DMS 273 (cell line): ENCODE measurements around the gene GNB1L.
"Not testable (repeated sequence)": the region's sequence is repeated elsewhere in the genome, so short reads cannot be mapped to it uniquely, and the experiment has no call there.

Experiments used
- DNase-seq: peaks from one replicate; lab custom pipeline; 2025; ENCODE audit not compliant: unreplicated experiment; lab: John Stamatoyannopoulos, UW

Gene GNB1L

GRCh38 chr22:19799322-19800190, 55.1 kb downstream of the GNB1L start:
- peak; percentile 85 for DNase-seq

GRCh38 chr22:19798891-19799293, 55.8 kb downstream of the GNB1L start:
- DNase-seq = peak; percentile 47

GRCh38 chr22:19798003-19798665, 56.5 kb downstream of the GNB1L start:
- no peak for DNase-seq

- DNase-seq = no peak
Measured at GRCh38 chr22:19797086-19798002, 57.3 kb downstream of the GNB1L start.

- DNase-seq = no peak
Measured at GRCh38 chr22:19796160-19796559, 58.5 kb downstream of the GNB1L start.

- no peak for DNase-seq
Measured at GRCh38 chr22:19795617-19796008, 59.1 kb downstream of the GNB1L start.

- DNase-seq = no peak
Measured at GRCh38 chr22:19793661-19794310, 60.9 kb downstream of the GNB1L start.

GRCh38 chr22:19793161-19793560, 61.5 kb downstream of the GNB1L start:
- DNase-seq = no peak

GRCh38 chr22:19792383-19792896, 62.2 kb downstream of the GNB1L start:
- not testable (repeated sequence) for DNase-seq

GRCh38 chr22:19791894-19792293, 62.8 kb downstream of the GNB1L start:
- no peak for DNase-seq

- no peak for DNase-seq
Measured at GRCh38 chr22:19791243-19791642, 63.4 kb downstream of the GNB1L start.

- DNase-seq = no peak
Measured at GRCh38 chr22:19789828-19790227, 64.8 kb downstream of the GNB1L start.

GRCh38 chr22:19789406-19789805, 65.3 kb downstream of the GNB1L start:
- DNase-seq = no peak

GRCh38 chr22:19788661-19789225, 65.9 kb downstream of the GNB1L start:
- no peak for DNase-seq

- DNase-seq = no peak
Measured at GRCh38 chr22:19787849-19788141, 66.9 kb downstream of the GNB1L start.

GRCh38 chr22:19786959-19787848, 67.5 kb downstream of the GNB1L start:
- no peak for DNase-seq

- DNase-seq = no peak
Measured at GRCh38 chr22:19786264-19786585, 68.4 kb downstream of the GNB1L start.

- no peak for DNase-seq
Measured at GRCh38 chr22:19785461-19786263, 69.0 kb downstream of the GNB1L start.
